ELR (cell line): ENCODE results near the gene YIF1B.

Experiments
- DNase-seq: peaks from one replicate; pipeline ENCODE4 v3.0.0-alpha.2; 2015; ENCODE audit warnings: low read depth

YIF1B gene

DNA sequence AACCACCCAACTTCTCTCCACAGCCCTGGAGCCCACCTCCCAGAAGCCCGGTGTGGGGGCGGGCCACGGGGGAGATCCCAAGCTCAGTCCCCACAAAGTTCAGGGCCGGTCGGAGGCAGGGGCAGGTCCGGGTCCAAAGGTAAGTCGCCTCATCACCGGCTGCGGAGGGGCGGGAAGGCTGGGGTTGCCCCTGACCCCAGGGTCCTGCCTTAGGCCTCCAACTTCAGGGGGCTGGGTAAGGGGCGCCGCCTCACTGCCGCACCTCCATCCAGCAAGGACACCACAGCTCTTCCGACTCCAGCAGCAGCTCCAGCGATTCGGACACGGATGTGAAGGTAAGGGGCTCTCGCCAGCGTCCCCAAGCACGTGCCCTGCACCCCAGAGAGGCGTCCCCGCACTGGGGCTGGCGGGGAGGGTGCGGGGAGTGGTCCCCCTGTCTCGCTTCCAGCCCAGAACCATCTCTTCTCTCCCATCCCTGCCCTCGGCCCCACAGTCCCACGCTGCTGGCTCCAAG is 11.3 kb downstream of the YIF1B start:
- DNase-seq: no peak

DNA sequence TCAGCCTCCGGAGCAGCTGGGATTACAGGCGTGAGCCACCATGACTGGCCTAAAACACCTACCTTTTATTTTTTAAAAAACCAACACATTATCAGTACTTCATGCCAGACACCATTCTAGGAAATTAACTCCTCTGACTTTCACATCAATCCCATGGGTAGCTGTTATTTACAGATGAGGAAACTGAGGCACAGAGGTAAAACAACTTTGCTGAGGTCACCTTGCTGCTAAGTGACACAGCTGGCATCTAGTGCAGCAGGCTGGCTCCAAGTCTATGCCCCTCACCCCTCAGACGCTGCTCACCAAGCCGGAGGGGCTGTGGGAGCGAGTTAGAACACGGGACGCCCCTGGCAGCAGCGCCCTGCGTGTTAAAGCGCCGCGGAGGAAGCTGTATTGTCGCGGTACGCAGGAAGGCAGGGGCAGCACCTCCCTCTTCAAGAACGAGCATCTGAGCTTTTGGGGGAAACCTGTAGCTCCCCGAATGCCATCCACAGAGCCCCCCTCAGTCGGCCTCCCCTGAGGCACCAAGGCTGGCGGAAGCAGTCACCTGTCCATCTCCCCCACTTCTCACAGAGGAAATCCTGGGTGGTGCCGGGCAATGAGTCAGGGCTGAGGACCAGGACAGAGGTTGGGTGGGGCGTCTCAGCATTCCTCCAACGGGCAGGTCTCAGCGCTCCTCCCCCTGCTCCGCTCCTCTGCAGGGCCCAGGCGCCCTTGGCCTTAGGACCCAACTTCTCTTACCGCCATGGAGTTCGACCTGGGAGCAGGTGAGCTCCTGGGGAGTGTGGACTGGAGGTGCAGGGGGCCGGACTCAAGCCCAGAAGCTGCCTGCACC is 12.0 kb downstream of the YIF1B start, which contains the start of gene C19orf33:
C19orf33 (plus strand) TSS at position 735 of the 835 bp plus-strand sequence; CDS start at position 746, 11 bp downstream.
- DNase-seq: peak; percentile 44

DNA sequence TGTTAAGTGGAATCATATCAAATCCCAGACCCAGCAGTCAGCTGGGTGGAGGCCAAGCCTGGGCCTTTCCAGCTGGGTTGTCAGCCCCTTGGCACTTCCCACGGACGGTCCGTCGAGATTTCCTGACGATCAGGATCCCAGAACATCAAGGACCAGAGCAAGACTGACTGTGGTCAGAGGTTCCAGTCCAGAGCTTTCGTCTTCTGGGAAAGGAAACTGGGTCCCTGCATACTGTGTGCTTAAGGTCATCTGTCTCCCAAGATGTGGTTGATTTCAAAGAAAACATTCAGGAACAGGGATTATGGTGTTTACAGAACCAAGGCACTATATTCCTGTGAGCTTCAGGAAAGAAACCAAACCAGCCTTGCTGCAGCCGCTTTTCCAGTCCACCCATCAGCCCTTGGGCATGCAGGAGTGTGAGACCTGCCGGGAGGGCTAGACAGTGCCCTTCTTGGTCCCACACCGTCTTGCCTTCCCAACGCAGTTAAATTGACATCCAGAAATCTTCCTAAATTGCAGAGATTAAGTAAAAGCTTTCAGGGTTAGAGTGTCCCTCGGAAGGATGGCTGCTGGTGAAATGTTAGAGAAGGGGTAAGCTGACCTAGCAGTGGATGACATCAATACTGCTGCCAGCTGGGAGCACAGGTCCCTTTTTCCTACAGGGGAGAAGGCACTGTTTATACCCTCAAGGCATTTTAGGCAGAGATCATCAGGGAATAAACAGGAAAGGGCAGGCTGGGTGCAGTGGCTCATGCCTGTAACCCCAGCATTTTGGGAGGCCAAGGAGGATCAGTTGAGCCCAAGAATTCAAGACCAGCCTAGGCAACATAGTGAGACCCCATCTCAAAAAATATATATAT is 16.7 kb downstream of the YIF1B start:
- no peak for DNase-seq

DNA sequence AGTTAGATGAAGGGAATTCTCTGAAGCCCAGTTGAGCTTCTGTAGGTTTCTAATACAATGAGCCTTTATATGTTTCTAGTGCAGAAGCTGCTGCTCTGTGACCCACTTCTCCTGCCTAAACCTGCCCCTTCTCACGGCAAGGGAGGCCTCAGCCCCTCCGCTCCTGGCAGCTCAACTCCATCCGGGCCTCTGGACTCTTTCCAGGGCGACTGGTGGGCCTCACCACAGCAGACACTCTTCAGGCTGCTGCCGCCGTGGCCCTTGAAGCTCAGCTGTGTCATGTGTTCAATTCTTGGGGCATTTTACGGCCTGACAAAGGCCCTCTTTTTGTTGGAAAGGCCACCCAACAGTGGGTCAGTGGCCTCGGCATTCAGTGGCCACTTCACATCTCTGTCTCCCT is 21.7 kb downstream of the YIF1B start:
- no peak for DNase-seq

DNA sequence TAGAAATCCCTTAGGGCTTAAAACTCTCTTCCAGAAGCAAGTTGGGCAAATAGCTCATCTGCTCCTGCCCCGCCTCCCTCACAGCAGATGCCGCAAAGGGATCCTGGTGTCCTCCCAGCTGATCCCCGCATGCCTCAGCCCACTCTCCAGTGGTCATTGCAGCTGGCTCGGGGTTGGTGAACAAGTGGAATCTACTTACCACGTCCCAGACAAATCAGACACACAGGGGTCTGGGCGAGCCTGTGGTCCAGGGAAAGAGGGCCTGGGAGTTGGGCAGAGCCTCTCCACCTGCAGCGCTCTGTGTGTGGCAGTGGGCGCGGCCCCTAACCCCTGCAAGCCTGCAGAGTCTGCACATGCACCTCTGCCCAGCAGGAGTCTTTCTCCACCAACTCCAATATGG is 22.5 kb downstream of the YIF1B start:
- no peak for DNase-seq

DNA sequence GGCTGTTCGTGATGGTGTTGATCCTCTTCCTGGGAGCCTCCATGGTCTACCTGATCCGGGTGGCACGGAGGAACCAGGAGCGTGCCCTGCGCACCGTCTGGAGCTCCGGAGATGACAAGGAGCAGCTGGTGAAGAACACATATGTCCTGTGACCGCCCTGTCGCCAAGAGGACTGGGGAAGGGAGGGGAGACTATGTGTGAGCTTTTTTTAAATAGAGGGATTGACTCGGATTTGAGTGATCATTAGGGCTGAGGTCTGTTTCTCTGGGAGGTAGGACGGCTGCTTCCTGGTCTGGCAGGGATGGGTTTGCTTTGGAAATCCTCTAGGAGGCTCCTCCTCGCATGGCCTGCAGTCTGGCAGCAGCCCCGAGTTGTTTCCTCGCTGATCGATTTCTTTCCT is 23.9 kb downstream of the YIF1B start:
- no peak for DNase-seq

DNA sequence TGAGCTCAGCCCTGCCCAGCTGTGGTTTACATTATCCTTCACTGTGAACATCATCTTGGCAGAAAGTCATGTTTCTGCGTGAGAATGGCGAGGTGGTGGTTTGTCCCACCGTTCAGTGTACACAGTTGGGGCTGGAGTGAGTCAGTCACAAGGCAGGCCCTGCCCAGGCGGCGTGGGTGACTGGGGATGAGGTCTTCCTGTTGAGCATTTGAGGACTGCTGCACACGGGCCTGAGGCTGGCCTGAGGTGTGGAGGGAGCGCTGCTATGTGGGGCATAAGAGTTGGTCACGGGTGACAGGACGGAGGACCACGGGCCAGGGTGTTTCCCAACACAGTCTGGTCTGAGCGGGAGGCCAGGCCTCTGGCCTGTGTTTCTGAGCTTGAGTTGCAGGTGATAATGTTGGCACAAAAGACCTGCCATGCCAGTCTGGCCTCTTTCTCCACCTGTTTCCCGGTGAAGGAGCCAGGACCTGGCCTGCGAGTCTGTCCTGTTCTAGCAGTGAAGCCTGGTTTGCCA is 25.1 kb downstream of the YIF1B start:
- peak; percentile 95 for DNase-seq

DNA sequence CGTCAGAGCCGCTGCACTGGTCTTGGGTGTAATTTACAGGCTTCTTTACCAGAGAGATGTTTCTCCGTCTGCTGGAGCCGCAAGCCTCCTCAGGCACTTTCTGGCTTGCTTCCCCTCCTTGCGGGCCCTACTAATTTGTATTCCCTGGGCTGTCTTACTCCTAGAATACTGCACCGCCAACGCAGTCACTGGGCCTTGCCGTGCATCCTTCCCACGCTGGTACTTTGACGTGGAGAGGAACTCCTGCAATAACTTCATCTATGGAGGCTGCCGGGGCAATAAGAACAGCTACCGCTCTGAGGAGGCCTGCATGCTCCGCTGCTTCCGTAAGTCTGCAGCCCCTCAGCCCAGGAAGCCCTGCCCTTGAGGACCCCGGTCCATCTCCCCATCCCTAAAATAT is 25.8 kb downstream of the YIF1B start:
- no peak for DNase-seq

DNA sequence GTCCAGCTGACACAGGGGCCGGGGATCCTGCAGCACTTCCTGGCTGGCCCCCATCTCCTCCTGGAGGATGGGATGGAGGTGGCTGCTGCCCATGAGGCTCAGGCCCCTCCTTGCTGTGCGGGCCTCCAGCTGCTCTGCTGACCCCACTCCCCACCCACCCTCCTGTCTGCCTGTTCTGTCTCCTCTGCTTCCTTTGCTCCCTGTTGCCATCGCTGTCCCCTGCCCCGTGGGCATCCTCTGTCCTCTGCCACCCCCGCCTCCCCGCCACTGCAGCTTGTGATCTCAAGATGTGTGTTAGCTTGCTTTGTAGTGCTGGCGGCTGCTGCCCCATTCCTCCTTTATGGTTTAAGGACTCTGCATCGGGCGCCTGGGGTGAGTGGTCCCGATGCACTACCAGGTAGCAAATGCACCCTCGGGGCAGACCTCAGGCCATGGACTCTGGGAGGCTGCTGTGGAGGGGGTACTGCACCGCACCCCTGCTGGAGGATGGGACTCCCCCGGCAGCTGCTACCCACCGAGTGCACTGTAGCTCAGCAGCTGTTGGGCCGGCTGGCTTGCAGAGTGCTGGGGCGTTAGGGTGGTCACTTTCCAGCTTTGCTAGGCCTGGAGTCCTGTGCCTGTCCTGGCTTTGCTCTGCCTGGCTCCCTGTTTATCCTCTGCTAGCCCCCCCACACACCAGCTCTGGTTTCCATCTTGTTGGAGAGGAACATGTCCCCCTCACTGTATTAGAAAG is 27.5 kb downstream of the YIF1B start:
- DNase-seq: no peak

DNA sequence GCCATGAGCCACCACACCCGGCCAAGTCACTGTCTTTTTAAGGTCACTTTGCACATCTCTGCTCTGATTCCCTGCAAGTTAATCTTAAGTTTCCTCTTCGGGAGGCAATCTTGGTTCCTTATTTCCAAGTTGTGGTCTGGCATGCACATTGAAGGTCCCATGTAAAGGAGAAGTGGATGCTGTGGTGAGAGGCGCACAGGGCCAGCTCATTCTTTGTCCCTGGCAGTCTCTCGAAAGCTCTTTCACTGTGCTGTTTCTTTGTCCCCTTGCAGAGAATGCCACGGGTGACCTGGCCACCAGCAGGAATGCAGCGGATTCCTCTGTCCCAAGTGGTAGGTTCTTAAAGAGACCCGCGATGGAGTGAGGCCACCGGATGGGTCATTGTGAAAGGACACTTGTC is 28.1 kb downstream of the YIF1B start:
- no peak for DNase-seq

DNA sequence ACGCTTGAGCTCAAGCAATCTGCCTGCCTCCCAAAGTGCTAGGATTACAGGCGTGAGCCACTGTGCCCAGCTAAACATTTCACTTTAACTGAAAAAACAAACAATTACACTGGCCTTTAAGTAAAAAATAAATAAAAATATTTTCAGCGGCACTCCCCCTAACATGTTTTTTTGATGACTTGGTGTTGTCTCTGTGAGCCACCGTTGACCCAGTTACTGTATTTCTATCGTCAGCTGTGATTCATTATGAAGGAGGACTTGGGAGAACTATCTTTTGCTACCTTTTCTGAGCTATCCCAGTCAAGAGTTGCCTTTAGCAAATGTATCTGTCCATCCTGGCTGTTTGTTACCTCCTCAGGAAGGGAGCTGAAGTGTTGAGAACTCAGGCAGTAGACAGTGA is 30.2 kb downstream of the YIF1B start:
- DNase-seq: peak; percentile 52

DNA sequence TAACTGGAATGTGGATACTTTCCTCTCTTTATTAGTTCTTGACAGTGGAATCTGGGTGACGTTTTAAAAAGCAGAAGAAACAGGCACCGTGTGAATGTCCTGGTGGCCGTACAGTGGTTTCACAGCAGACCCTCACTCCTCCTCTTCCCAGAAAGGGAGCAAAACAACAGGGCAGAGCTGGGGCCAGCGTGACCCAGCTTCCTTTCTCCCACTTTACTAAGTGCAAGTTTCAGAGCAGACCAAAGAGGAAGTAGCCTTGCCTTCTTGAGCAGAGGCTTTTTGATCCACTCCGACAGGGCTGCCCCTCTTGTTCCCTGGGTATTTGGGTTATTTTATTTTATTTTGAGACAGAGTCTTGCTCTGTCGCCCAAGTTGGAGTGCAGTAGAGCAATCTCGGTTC is 31.3 kb downstream of the YIF1B start:
- no peak for DNase-seq

DNA sequence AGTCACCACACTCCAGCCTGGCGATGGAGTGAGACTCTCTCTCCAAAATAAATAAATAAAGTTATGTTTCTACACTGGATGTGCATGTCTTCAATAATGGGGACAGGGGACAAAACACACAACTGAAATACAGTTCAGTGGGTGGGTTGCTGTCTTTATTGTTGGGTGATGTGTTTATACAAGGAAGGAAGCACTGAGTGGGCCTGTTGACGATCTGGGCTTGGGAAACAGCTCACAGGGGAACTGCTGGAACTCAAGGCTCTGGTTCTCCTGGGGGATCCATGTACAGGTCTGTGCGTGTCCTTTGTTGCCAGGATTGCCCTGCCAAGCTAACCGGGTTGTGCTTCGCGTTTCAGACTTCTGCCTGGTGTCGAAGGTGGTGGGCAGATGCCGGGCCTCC is 32.5 kb downstream of the YIF1B start:
- no peak for DNase-seq

DNA sequence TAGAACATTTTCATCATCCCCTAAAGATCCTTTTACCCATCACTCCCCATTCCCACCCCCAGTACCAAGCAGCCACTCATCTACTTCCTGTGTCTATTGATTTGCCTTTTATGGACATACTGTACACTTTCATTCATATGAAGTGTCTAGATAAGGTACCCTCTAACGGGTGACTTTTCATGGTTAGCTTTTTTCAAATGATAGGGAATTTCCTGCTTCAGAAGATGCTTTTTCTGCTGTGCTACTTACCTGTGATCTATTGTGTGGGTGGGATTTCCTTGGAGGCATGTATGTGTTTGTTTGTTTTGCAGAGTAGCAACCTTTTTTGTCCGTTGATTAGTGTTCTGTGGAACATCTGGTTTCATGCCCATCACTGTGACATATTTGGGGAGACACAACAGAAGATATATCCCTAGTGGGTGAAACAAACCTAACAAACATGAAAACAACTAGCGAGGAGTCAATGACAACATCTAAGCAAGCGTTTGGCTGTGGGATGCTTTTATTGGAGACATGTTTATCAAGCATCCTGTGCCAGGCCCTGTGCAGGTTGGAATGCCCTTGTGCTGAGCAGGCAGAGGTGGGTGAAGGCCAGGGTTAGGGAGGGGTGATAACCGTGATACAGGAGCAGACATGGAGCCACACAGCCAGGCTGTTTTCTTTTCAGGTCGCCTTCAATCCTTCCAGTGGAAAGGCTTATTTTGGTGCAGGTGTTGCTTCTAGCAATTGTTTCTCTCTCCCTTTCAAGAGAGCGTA is 33.8 kb downstream of the YIF1B start:
- DNase-seq: no peak

DNA sequence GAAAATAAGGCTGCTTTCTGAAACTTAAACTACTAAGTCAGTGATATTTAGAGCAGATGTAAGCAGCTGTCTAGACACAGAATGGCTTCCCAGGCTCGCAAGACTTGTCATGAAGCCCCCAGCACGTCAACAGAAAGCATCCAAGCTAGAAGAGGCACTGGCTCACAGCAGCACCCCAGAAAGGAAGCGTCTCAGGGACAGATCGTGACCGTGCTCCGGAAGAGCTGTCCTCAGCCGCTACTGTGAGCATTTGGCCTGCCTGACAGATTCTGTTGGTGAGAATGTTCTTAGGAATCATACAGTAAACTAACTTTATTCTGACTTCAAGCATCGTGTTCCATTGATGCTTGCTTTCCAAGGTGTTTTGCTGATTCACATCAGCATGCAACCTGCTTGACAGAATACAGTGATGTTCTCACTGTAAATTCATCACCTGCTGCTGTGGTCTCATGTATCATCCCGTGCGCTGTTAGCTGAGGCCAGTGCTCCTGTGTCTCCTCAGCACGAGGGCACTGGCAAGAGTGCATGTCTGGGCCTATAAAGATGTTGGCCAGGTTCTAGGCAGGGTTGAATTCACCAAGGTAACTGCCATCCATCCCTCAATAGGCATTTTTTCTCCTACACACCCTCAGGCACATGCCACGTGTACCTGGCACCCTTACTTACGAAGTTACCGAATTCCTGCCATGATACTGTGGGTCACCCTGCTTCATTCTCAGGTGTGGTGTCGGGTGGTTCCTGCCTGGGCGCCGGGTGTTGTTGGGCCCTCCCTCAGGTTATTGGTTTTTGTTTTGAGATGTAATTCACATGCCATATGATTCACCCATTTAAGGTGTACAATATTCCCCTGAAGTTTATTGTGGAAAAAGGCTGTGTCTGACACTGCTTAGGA is 35.5 kb downstream of the YIF1B start:
- no peak for DNase-seq

DNA sequence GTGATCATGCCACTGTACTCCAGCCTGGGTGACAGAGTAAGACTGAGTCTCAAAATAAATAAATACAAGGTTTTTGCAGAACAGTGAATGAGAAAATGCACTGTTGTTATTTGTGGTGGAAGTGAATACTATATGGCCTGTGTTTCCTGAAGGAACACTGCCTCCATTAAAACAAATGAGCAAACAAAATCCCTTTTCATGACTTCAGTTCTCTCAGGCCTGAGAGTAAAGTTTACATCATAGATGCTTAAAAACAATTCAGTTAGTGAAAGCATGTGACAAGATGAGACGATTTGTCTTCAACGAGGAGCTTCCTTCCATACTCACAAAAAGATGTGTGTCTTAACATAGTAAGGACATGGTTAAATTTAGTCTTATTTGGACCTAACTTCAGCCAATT is 37.0 kb downstream of the YIF1B start:
- no peak for DNase-seq

DNA sequence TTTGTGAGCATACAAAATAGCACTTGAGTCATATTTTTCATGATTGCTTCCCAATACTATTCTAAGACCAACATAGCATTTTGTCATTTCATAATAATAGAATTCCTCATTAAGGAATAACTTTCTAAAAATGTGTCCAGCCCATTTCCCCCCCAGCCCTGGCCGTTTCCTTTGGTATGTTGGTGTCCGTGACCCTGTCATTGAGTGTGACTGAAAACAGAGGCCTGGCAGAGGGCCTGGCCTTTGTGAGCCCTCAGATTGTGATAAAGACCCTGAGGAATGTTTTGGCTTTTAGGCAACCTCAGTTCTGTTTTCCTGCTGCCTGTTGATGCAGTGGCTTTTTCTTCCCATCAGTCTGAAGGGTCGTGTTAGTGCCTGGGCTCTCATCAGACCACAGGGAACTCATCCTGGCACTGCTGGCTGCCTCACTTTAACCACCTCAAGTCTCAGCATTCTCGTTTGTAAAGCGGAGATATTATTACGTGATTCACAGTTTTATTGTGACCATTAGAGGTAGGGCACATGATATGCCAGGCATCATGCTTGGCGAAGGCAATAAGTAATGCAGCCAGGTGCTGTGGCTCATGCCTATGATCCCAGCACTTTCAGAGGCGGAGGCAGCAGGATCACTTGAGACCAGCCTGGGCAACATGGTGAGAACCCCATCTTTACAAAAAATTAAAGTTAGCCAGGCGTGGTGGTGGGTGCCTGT is 37.6 kb downstream of the YIF1B start:
- peak; percentile 42 for DNase-seq

DNA sequence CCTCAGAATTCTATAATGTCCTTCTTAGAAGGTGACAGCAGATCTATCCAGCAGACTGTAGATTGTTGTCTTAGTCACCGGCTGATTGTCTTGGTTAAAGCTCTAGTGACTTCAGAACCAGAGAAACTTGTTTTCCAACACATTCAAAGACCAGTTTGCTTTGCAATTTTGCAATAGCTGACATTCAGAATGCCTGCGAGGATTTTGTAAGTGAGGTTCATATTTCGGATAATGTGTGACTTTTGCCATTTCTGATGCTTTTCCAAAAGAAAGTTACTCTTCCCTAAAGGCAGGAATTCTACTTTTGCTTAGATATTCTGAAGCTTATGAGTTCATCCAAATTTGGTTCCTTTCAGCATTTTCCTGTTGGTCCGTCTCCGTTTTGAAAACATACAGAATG is 38.2 kb downstream of the YIF1B start:
- no peak for DNase-seq

DNA sequence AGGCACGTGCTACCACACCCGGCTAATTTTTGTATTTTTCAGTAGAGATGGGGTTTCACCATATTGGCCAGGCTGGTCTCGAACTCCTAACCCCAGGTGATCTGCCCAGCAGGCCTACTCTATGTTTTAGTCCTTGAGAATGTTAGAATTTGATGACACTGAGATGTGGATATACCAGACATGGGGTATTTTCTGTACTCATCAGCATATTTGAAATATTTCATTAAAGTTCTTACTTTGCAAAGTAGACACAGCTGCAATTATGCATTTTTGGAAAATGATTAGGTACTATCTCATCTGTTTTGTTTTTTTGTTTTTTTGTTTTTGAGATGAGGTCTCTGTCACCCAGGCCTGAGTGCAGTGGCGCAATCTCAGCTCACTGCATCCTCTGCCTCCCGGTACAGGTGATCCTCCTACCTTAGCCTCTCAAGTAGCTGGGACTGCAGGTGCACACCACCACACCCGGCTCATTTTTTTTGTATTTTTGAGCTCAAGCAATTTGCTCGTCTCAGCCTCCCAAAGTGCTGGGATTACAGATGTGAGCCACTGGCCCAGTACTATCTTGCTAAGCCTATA is 38.7 kb downstream of the YIF1B start:
- no peak for DNase-seq
